ENCODE measurements around the gene LMBRD2. TPM values are rescaled to one million over a fixed set of nuclear protein-coding genes. Genes with fewer than 3 reads are reported as not detected.

The LMBRD2 gene
- total and polyA plus RNA-seq, 10 of the 15 experiments (the other 5 are each of a cell fraction or from before 2014, with no cell fraction given), result 0.90 to 9.8 (median 6.5) TPM

DNA sequence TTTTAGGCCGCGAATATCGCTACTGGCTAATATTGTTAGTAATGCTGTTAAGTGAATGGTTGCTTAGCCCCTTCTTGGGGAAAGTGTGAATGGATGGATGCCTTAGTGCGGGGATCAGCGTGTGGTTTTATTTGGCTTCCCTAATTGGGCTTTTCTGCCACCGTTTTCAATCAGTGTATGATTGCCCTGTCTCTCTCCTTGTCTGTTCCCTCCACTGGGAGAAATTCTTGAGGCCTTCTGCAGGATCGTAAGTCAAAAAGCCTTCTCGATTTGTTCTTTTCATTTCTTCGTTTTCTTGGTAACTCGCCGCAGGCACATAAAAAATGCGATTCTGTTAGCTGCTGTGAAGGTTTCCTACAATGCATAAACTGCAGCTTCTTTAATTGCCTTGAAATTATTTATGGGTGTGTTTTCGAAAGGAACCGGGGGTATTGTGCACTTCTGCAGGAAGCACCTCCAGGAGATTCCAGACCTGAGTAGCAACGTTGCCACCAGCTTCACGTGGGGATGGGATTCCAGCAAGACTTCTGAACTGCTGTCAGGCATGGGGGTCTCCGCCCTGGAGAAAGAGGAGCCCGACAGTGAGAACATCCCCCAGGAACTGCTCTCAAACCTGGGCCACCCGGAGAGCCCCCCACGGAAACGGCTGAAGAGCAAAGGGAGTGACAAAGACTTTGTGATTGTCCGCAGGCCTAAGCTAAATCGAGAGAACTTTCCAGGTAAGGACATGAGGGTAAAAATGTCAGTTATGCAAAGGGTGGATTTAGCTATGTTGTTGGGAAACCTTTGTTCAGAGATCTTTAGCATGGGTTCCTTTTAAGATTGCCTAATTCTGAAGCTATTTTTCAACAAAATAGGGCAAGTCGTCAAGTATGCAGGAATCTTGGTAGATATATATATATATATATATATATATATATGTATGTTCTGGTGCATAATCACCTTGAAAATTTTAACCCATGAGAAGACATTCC lies 924 bp upstream of the LMBRD2 start:
- WGBS (ENCODE audit: insufficient coverage, insufficient replicate concordance, low lambda C conversion rate, missing lambda C conversion rate), result under 1% methylated on average over 24 of the region's 24 CpGs
- TF ChIP-seq, protein P1, sequence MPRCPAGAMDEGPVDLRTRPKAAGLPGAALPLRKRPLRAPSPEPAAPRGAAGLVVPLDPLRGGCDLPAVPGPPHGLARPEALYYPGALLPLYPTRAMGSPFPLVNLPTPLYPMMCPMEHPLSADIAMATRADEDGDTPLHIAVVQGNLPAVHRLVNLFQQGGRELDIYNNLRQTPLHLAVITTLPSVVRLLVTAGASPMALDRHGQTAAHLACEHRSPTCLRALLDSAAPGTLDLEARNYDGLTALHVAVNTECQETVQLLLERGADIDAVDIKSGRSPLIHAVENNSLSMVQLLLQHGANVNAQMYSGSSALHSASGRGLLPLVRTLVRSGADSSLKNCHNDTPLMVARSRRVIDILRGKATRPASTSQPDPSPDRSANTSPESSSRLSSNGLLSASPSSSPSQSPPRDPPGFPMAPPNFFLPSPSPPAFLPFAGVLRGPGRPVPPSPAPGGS (IDR thresholded peaks at IDR 0.05; ENCODE audit: borderline replicate concordance, insufficient read depth, low read depth, low read length, poor library complexity, severe bottlenecking), result no peak
- TF ChIP-seq CREB1 (IDR thresholded peaks at IDR 0.05; ENCODE audit: low read depth) (no peak), SP1 (IDR thresholded peaks at IDR 0.05; ENCODE audit: low read depth, low read length) (no peak), MXI1 (IDR thresholded peaks at IDR 0.05; ENCODE audit: low read depth, low read length) (peak; percentile 56; the same call in 1 of the 2 replicates)
- TF ChIP-seq, protein P2, sequence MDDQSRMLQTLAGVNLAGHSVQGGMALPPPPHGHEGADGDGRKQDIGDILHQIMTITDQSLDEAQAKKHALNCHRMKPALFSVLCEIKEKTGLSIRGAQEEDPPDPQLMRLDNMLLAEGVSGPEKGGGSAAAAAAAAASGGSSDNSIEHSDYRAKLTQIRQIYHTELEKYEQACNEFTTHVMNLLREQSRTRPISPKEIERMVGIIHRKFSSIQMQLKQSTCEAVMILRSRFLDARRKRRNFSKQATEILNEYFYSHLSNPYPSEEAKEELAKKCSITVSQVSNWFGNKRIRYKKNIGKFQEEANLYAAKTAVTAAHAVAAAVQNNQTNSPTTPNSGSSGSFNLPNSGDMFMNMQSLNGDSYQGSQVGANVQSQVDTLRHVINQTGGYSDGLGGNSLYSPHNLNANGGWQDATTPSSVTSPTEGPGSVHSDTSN (IDR thresholded peaks at IDR 0.05; ENCODE audit: insufficient replicate concordance, low read depth, low read length), result no peak
- Histone ChIP-seq H3K27ac (ENCODE audit: control insufficient read depth, insufficient read depth) (peak overlapping the region; percentile 82), H3K4me3 (peak overlapping the region; percentile 94), H2AFZ (ENCODE audit: control insufficient read depth, low read depth, low read length) (peak overlapping the region; percentile 75), H3K27me3 (replicated peaks in 1 of 2; ENCODE audit: control insufficient read depth in 2 of 2, insufficient read depth in 2 of 2, low read length in 1 of 2) (no peaks in the 10 kb centered on the region), H3K4me1 (ENCODE audit: control insufficient read depth, insufficient read depth, low read length) (no peaks in the 10 kb centered on the region), H3K9ac (ENCODE audit: control insufficient read depth, insufficient read depth, low read length) (peak overlapping the region; percentile 91), H3K79me2 (ENCODE audit: control insufficient read depth, insufficient read depth, low read length) (peaks cover 39% of the 10 kb centered on the region), H3K9me3 (replicated peaks; ENCODE audit: control insufficient read depth, insufficient read depth, low read length) (no peaks in the 10 kb centered on the region), H3K4me2 (ENCODE audit: control insufficient read depth, insufficient read depth) (peak overlapping the region; percentile 66), H3K36me3 (ENCODE audit: control insufficient read depth in 2 of 2, insufficient read depth in 2 of 2, low read length in 1 of 2) (no peaks in the 10 kb centered on the region; a peak in 1 of 4 replicates), H4K20me1 (ENCODE audit: control insufficient read depth, insufficient read depth) (no peaks in the 10 kb centered on the region)
- in situ Hi-C loops (cut with MboI) (no loop called here), intact Hi-C loops (cut with micrococcal nuclease; ENCODE audit: unreplicated experiment) (loop anchor here (10.0 kb wide), 2 partner anchors 722 to 1228 kb away; partner anchors contain the start of genes DNAJC21 and NIPBL)
- ATAC-seq (peak; percentile 0; the same call in 1 of the 3 replicates), DNase-seq (ENCODE audit: low read depth, low spot score) (no peak), FAIRE-seq (no peak)
- ChIA-PET POLR2A (interaction anchor here (0.6 to 1.4 kb wide), 7 partner anchors 10 to 1726 kb away, joined by 3 to 6 read pairs (median 3); no protein-coding TSS in a partner anchor), SMC1A (ENCODE audit: uncharacterized antibody, unreplicated experiment) (interaction anchor here (0.8 to 5.5 kb wide), 4 partner anchors 25 to 88 kb away, joined by 3 to 23 read pairs (median 4); partner anchors contain the start of gene NADK2), CTCF (interaction anchor here (1.8 to 2.8 kb wide), 4 partner anchors 25 to 540 kb away, joined by 6 to 13 read pairs (median 9); partner anchors contain the start of gene NADK2), RAD21 (ENCODE audit: unreplicated experiment) (interaction anchor here (1.4 to 2.1 kb wide), 3 partner anchors 13 to 89 kb away, joined by 5 to 14 read pairs (median 5); partner anchors contain the start of gene NADK2)
- BruUV-seq (replicated peaks), result TSS peak; percentile 75
